Measurements from ENCODE around the gene KLC4. TPM values are rescaled to one million over a fixed set of nuclear protein-coding genes. Genes with fewer than 3 reads are reported as not detected.

KLC4 gene
- total RNA-seq, 1 donor from 2014 or later: 73.8 TPM

- Mint-ChIP-seq H3K36me3 (ENCODE audit: insufficient read depth) (no peaks in the 10 kb centered on the region), H3K27ac (peak overlapping the region; percentile 45), H3K4me1 (ENCODE audit: low read depth) (peaks cover 24% of the 10 kb centered on the region), H3K4me3 (ENCODE audit: low read depth) (no peak overlapping the region), H3K9me3 (ENCODE audit: low read depth) (no peaks in the 10 kb centered on the region), H3K27me3 (no peaks in the 10 kb centered on the region)
- TF ChIP-seq, protein P1, sequence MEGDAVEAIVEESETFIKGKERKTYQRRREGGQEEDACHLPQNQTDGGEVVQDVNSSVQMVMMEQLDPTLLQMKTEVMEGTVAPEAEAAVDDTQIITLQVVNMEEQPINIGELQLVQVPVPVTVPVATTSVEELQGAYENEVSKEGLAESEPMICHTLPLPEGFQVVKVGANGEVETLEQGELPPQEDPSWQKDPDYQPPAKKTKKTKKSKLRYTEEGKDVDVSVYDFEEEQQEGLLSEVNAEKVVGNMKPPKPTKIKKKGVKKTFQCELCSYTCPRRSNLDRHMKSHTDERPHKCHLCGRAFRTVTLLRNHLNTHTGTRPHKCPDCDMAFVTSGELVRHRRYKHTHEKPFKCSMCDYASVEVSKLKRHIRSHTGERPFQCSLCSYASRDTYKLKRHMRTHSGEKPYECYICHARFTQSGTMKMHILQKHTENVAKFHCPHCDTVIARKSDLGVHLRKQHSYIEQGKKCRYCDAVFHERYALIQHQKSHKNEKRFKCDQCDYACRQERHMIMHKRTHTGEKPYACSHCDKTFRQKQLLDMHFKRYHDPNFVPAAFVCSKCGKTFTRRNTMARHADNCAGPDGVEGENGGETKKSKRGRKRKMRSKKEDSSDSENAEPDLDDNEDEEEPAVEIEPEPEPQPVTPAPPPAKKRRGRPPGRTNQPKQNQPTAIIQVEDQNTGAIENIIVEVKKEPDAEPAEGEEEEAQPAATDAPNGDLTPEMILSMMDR (IDR thresholded peaks at IDR 0.05; ENCODE audit: unreplicated experiment): no peak
- no peak for DNase-seq (ENCODE audit: low spot score, unreplicated experiment)
Observed at GRCh38 chr6:43086022-43086658, 26.7 kb downstream of the KLC4 start.

DNA sequence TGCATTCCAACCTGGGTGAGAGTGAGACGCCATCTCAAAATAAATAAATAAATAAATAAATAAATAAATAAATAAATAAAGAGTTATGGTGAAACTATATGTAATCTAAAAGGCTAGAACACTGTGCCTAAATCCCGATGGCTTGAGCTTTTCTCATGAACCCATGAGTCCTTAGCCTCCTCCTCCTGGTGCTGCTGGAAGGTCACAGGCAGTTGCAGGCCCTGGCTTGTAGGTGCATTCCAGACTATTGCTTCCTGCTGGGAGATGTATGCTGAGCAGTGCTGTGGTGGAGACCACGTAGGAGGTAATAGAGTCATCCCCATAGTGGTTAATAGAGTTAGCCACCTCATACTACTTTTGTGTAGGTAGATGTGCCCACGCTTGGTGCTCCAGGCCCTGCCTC lies 29.2 kb downstream of the KLC4 start:
- H3K4me3 Mint-ChIP-seq (ENCODE audit: low read depth): no peak overlapping the region
- H3K9me3 Mint-ChIP-seq (ENCODE audit: low read depth): no peaks in the 10 kb centered on the region
- TF ChIP-seq, protein P1 (IDR thresholded peaks at IDR 0.05; ENCODE audit: unreplicated experiment): no peak
- H3K4me1 Mint-ChIP-seq (ENCODE audit: low read depth): peaks cover 27% of the 10 kb centered on the region
- H3K36me3 Mint-ChIP-seq (ENCODE audit: insufficient read depth): peaks cover 2% of the 10 kb centered on the region
- H3K27ac Mint-ChIP-seq: peak overlapping the region; percentile 98
- DNase-seq (ENCODE audit: low spot score, unreplicated experiment): no peak
- H3K27me3 Mint-ChIP-seq: no peaks in the 10 kb centered on the region

DNA sequence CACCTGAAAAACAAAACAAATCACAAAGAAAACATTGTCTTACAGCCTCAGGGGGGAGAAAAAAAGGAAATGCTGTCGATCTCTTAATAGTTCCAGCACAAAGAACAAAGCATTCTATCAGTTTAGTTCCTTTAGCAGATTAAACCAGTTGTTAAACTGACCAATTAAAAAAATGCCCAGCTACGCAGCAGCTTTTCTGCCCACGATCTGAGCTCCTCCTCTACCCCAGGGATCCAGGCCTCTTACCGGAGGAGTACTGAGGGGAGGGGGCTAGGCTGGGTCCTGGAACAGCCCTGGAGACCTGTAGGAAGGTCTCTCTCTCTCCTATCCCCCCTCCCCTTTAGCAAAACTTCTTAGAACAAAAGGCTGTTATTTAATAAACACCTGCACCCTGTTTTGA lies 30.0 kb downstream of the KLC4 start:
- Mint-ChIP-seq H3K27me3 (no peaks in the 10 kb centered on the region), H3K9me3 (ENCODE audit: low read depth) (no peaks in the 10 kb centered on the region), H3K36me3 (ENCODE audit: insufficient read depth) (peaks cover 3% of the 10 kb centered on the region), H3K27ac (peak overlapping the region; percentile 98), H3K4me3 (ENCODE audit: low read depth) (no peak overlapping the region), H3K4me1 (ENCODE audit: low read depth) (peaks cover 27% of the 10 kb centered on the region)
- TF ChIP-seq, protein P1 (IDR thresholded peaks at IDR 0.05; ENCODE audit: unreplicated experiment): no peak
- no peak for DNase-seq (ENCODE audit: low spot score, unreplicated experiment)

- H3K4me1 Mint-ChIP-seq (ENCODE audit: low read depth): peaks cover 27% of the 10 kb centered on the region
- TF ChIP-seq, protein P1 (IDR thresholded peaks at IDR 0.05; ENCODE audit: unreplicated experiment): no peak
- no peak for DNase-seq (ENCODE audit: low spot score, unreplicated experiment)
- H3K27me3 Mint-ChIP-seq: no peaks in the 10 kb centered on the region
- peak overlapping the region; percentile 98 for H3K27ac Mint-ChIP-seq
- no peaks in the 10 kb centered on the region for H3K9me3 Mint-ChIP-seq (ENCODE audit: low read depth)
- peaks cover 3% of the 10 kb centered on the region for H3K36me3 Mint-ChIP-seq (ENCODE audit: insufficient read depth)
- peak overlapping the region; percentile 24 for H3K4me3 Mint-ChIP-seq (ENCODE audit: low read depth)
Observed at GRCh38 chr6:43089874-43090558, 30.6 kb downstream of the KLC4 start.

- Mint-ChIP-seq H3K4me1 (ENCODE audit: low read depth) (peaks cover 29% of the 10 kb centered on the region), H3K4me3 (ENCODE audit: low read depth) (no peak overlapping the region), H3K27me3 (no peaks in the 10 kb centered on the region), H3K36me3 (ENCODE audit: insufficient read depth) (peaks cover 3% of the 10 kb centered on the region), H3K27ac (peak overlapping the region; percentile 98), H3K9me3 (ENCODE audit: low read depth) (no peaks in the 10 kb centered on the region)
- TF ChIP-seq, protein P1 (IDR thresholded peaks at IDR 0.05; ENCODE audit: unreplicated experiment): no peak
- DNase-seq (ENCODE audit: low spot score, unreplicated experiment): no peak
Observed at GRCh38 chr6:43090559-43090956, 31.1 kb downstream of the KLC4 start.
